Measurements from ENCODE around the gene CEACAM21.

GRCh38 chr19:41569481-41570150, 6.3 kb upstream of the CEACAM21 start:
- no peak for TF ChIP-seq CTCF (IDR thresholded peaks at IDR 0.05)
- no peak for TF ChIP-seq POLR2AphosphoS5 (IDR thresholded peaks at IDR 0.05)
- TF ChIP-seq POLR2A (IDR thresholded peaks at IDR 0.05) = no peak
